ENCODE measurements around the gene PANX2. TPM values are rescaled to one million over a fixed set of nuclear protein-coding genes. Genes with fewer than 3 reads are reported as not detected.

PANX2 gene
- total and polyA plus RNA-seq, 2 of the 13 experiments (the other 11 are each of a cell fraction or from before 2014, with no cell fraction given), result 0.15 to 1.1 TPM

GRCh38 chr22:50178871-50179869 lies 8.6 kb downstream of the PANX2 start (continued):
- TF ChIP-seq HOMEZ (CRISPR knock-in tag; IDR thresholded peaks at IDR 0.05; ENCODE audit: low read depth) (no peak), NR2F6 (IDR thresholded peaks at IDR 0.05) (peak; percentile 29; the same call in 1 of the 2 replicates), NR2F6 (CRISPR knock-in tag; IDR thresholded peaks at IDR 0.05) (no peak)

DNA sequence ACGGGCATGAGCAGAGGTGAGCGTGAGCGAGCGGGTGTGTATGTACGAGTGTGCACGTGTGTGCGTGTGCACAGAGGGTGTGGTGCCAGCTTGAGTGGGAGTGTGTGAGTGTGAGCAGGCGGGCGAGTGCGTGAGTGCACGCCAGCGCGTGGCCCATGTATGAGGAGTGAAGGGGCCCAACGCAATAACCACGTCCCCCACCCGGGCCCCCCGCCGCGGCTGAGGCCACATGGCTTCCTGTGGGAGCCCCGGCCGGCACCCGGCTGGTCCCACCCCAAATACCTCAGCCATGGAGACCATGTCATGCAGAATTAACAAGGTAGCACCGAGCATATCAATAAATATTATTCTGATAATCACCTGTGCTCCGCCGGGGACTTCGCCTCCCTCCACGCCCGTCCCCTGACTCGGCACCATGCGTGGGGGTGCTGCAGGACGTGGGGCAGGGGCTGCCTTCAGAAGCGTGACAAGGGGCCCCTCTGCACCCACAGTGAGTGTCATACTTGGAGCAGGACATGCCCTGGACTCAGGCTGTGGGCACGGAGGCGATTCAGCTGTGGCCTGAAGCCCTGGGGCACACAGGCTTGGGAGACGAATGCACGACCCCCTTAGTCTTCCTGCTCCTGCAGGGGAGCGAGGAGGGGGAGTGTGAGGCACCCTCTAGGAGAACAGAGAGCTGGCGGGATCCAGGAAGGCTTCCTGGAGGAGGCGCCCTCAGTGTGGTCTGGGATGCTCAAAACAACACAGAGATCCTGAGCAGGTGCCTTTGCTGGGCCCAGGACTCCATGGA lies 9.6 kb downstream of the PANX2 start:
- Histone ChIP-seq H3K9me3 (ENCODE audit: low read length) (no peaks in the 10 kb centered on the region), H3K27me3 (ENCODE audit: control insufficient read depth in 1 of 2, insufficient read depth in 2 of 2, low read length in 2 of 2) (no peaks in the 10 kb centered on the region; a peak in 1 of 5 replicates), H2AFZ (ENCODE audit: low read length) (no peak overlapping the region), H3K36me3 (replicated peaks in 1 of 2; ENCODE audit: control insufficient read depth in 1 of 2, insufficient read depth in 2 of 2, low read length in 2 of 2) (no peaks in the 10 kb centered on the region), H3K79me2 (ENCODE audit: insufficient read depth, low read length) (no peaks in the 10 kb centered on the region), H3K4me3 (replicated peaks in 1 of 3; ENCODE audit: insufficient read depth in 1 of 3, low read depth in 2 of 3, low read length in 3 of 3) (no peak overlapping the region), H3K4me2 (ENCODE audit: low read depth, low read length) (no peak overlapping the region), H3K9ac (ENCODE audit: insufficient read depth, low read depth, low read length) (no peak overlapping the region), H3K4me1 (ENCODE audit: insufficient read depth, low read length) (peaks cover 27% of the 10 kb centered on the region), H3K27ac (ENCODE audit: extremely low read length, insufficient read depth, low read length) (no peak overlapping the region), H4K20me1 (ENCODE audit: insufficient read depth, low read length) (no peaks in the 10 kb centered on the region)
- no peak for ATAC-seq
- CTCF ChIA-PET (ENCODE audit: low intra/inter-chr PET ratio, low total read pairs), result no interaction called here
- POLR2A ChIA-PET, result no interaction called here
- TF ChIP-seq ZBTB33 (CRISPR knock-in tag; IDR thresholded peaks at IDR 0.05), result peak; percentile 57; the same call in 1 of the 2 replicates
- no peak for TF ChIP-seq MAFF (IDR thresholded peaks at IDR 0.05; ENCODE audit: low read depth, low read length)
- TF ChIP-seq ZNF768 (CRISPR knock-in tag; IDR thresholded peaks at IDR 0.05), result no peak
- no peak for TF ChIP-seq POLR2AphosphoS2 (IDR thresholded peaks at IDR 0.05; ENCODE audit: low read depth, low read length)
- no peak for TF ChIP-seq RAD21 (CRISPR knock-in tag; IDR thresholded peaks at IDR 0.05)
- no peak for TF ChIP-seq ZNF431 (CRISPR knock-in tag; IDR thresholded peaks at IDR 0.05; ENCODE audit: borderline replicate concordance, low read depth)
- 0 out of 2 replicates have a peak, but pooled peaks have one; percentile 5 for TF ChIP-seq HOXA3 (CRISPR knock-in tag; IDR thresholded peaks at IDR 0.05)
- WGBS (ENCODE audit: low lambda C conversion rate), result 87% methylated on average over 23 of the region's 39 CpGs
- no TSS peak for BruUV-seq (replicated peaks)
- no peak for FAIRE-seq
- DNase-seq (ENCODE audit: low spot score), result no peak
- intact Hi-C loops (cut with micrococcal nuclease; ENCODE audit: unreplicated experiment), result no loop called here
- in situ Hi-C loops (cut with HindIII; ENCODE audit: extremely low pct_ligation_motif_present, low pct_unique_long_range_greater_than_20kb), result no loop called here

All from HepG2 (cell line).